Hepatocyte (in vitro differentiated cells): Measurements from ENCODE around the gene COL4A2. TPM values are rescaled to one million over a fixed set of nuclear protein-coding genes. Genes with fewer than 3 reads are reported as not detected.

Source experiments
- DNase-seq: peaks from one replicate; pipeline ENCODE4 v3.0.0-alpha.2; 2016; ENCODE audit warnings: low spot score
- H2AFZ ChIP-seq: fragments of 200-600 bp; sonication (generic); 2 replicates; pipeline ENCODE4 v1.6.0; 2016; ENCODE audit warnings: antibody characterized with exemption, mild to moderate bottlenecking
- H3K27ac ChIP-seq: fragments of 200-600 bp; sonication (generic); 2 replicates; pipeline ENCODE4 v1.5.1; 2016; ENCODE audit warnings: mild to moderate bottlenecking
- H3K27me3 ChIP-seq: fragments of 200-600 bp; sonication (generic); 2 replicates; pipeline ENCODE4 v1.6.1; 2016
- H3K36me3 ChIP-seq: fragments of 200-600 bp; sonication (generic); replicated peaks from 2 replicates; pipeline ENCODE4 v1.5.1; 2016; ENCODE audit warnings: low read depth; ENCODE audit not compliant: insufficient read depth
- H3K4me1 ChIP-seq: fragments of 200-600 bp; sonication (generic); 2 replicates; pipeline ENCODE4 v1.5.1; 2016; ENCODE audit warnings: mild to moderate bottlenecking, moderate library complexity; ENCODE audit not compliant: insufficient read depth
- H3K4me2 ChIP-seq: fragments of 200-600 bp; sonication (generic); 2 replicates; pipeline ENCODE4 v1.6.0; 2016
- H3K4me3 ChIP-seq: fragments of 200-600 bp; sonication (generic); 2 replicates; pipeline ENCODE4 v1.5.1; 2016; ENCODE audit warnings: mild to moderate bottlenecking
- H3K79me2 ChIP-seq: fragments of 200-600 bp; sonication (generic); 2 replicates; pipeline ENCODE4 v1.6.0; 2017; ENCODE audit warnings: mild to moderate bottlenecking
- H3K9me2 ChIP-seq: fragments of 200-600 bp; sonication (generic); replicated peaks from 2 replicates; pipeline ENCODE4 v1.6.0; 2017; ENCODE audit warnings: mild to moderate bottlenecking; ENCODE audit not compliant: insufficient read depth
- H3K9me3 ChIP-seq: fragments of 200-600 bp; sonication (generic); 2 replicates; pipeline ENCODE4 v1.5.1; 2016; ENCODE audit warnings: low read depth, mild to moderate bottlenecking
- H4K20me1 ChIP-seq: fragments of 200-600 bp; sonication (generic); 2 replicates; pipeline ENCODE4 v1.6.0; 2016; ENCODE audit warnings: mild to moderate bottlenecking; ENCODE audit not compliant: insufficient read depth, poor library complexity, severe bottlenecking
- EZH2 ChIP-seq: fragments of 200-600 bp; sonication (generic); IDR thresholded peaks from 2 replicates; pipeline ENCODE4 v1.6.1; 2016; ENCODE audit warnings: antibody characterized with exemption, mild to moderate bottlenecking, borderline replicate concordance
- EZH2phosphoT487 ChIP-seq: fragments of 200-600 bp; sonication (generic); IDR thresholded peaks from one replicate; pipeline ENCODE4 v1.6.1; 2018; ENCODE audit warnings: antibody characterized with exemption, mild to moderate bottlenecking, low read depth, moderate library complexity; ENCODE audit not compliant: unreplicated experiment, severe bottlenecking
- WGBS: methylation state at CpG from one replicate; pipeline ENCODE4 v1.1.6; 2016; ENCODE audit warnings: low lambda C conversion rate; ENCODE audit errors: missing lambda C conversion rate; 5-methylcytosine and 5-hydroxymethylcytosine counted together
- polyA plus RNA-seq: library from polyadenylated mRNA; unstranded; fragments of >200 nt; fragmentation: Nextera tagmentation; extraction: Ambion mirVana; gene quantifications from 2 replicates; pipeline ENCODE4 v1.2.1, GENCODE V29; 2016
- total RNA-seq: library from RNA; depleted of rRNA; stranded (reverse); fragments of >200 nt; gene quantifications from 2 replicates; pipeline ENCODE4 v1.2.3, GENCODE V29; 2014
- TF ChIP-seq, protein P1 (sequence below): fragments of 200-600 bp; sonication (generic); IDR thresholded peaks from 2 replicates; pipeline ENCODE4 v1.5.1; 2016; ENCODE audit warnings: antibody characterized with exemption, mild to moderate bottlenecking; ENCODE audit not compliant: poor library complexity

The COL4A2 gene
- total and polyA plus RNA-seq, 2 experiments from 2014 or later: 171 to 221 TPM

DNA sequence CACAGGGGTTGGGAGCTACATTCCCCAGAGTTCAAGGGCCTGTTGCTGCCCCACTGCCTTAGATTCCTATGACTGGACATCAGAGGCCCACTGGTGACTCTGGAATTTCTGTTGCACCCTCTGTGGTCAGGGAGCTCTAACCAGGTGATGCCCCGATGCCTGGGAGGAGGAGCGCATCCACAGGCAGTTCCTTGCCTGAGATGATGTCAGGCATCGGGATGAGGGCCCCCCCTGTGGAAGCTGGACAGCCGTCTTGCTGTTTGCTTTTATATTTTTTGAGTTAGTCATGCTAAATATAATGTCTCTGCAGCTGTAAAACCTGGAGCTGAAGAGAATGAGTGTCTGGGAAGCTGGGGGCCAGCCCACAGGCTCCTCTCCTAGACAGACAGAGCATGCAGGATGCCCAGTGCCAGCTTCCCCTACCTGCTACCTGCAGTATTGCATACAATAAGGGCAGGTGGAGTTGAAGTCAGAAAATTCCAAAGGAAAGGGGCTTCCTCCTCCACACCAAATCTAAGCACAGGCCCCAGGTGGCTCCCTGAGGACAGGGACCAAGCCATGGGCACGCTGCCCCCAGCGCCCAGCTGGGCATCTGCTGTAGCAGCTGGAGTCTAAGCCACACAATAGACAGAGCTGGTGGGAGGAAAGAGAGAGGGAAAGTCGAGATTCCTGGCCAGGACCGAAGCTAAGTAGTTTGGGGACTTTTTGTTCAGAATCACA, 16.2 kb downstream of the COL4A2 start:
- no peak overlapping the region for H3K27ac ChIP-seq
- no peaks in the 10 kb centered on the region for H4K20me1 ChIP-seq
- no peak overlapping the region for H3K4me3 ChIP-seq
- TF ChIP-seq, protein P1, sequence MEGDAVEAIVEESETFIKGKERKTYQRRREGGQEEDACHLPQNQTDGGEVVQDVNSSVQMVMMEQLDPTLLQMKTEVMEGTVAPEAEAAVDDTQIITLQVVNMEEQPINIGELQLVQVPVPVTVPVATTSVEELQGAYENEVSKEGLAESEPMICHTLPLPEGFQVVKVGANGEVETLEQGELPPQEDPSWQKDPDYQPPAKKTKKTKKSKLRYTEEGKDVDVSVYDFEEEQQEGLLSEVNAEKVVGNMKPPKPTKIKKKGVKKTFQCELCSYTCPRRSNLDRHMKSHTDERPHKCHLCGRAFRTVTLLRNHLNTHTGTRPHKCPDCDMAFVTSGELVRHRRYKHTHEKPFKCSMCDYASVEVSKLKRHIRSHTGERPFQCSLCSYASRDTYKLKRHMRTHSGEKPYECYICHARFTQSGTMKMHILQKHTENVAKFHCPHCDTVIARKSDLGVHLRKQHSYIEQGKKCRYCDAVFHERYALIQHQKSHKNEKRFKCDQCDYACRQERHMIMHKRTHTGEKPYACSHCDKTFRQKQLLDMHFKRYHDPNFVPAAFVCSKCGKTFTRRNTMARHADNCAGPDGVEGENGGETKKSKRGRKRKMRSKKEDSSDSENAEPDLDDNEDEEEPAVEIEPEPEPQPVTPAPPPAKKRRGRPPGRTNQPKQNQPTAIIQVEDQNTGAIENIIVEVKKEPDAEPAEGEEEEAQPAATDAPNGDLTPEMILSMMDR: no peak
- no peak for TF ChIP-seq EZH2phosphoT487
- no peak for TF ChIP-seq EZH2
- WGBS: 83% methylated on average over 8 of the region's 8 CpGs
- H2AFZ ChIP-seq: no peak overlapping the region
- no peaks in the 10 kb centered on the region for H3K27me3 ChIP-seq
- H3K9me2 ChIP-seq: no peaks in the 10 kb centered on the region
- H3K4me2 ChIP-seq: no peak overlapping the region
- no peaks in the 10 kb centered on the region for H3K36me3 ChIP-seq
- peaks cover 71% of the 10 kb centered on the region for H3K79me2 ChIP-seq
- DNase-seq: no peak
- H3K4me1 ChIP-seq: peaks cover 5% of the 10 kb centered on the region
- no peaks in the 10 kb centered on the region for H3K9me3 ChIP-seq

DNA sequence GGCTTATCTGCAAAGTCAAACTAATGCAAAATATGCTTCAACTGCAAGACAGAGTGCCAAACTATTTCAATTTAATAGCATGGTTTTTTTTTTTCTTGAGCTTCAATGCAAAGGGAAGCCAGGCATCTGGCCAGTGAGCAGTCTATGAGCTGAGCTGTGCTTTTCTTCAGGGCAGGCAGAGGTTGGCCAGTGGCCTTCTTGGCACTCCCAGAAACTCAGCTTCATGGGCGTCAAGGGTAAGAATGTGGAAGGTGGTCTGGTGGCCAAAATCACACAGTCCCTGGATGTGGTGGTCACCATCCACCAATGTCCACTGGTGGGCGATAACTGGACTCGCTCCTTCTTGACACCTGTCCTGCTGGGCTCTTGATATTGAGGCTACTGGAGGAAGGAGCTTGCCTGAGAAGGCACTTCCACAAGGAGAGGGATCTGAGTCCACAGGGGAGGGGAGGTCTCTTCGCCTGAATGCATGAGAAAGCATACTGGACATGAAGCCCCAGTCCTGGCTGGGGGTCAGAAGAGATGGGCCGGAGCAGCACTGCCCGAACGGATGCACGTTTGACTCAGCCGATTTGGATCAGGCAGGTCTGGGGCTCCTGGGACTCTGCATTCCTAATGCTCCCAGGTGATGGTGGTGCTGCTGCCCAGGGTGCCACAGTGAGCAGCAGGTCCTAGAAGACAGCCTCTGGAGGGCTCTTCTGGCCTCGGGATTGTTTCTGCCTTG, 17.1 kb downstream of the COL4A2 start:
- TF ChIP-seq EZH2 (no peak), EZH2phosphoT487 (no peak)
- TF ChIP-seq, protein P1: no peak
- Histone ChIP-seq H3K9me2 (no peaks in the 10 kb centered on the region), H3K79me2 (peaks cover 70% of the 10 kb centered on the region), H3K4me1 (peaks cover 5% of the 10 kb centered on the region), H3K4me2 (no peak overlapping the region), H4K20me1 (no peaks in the 10 kb centered on the region), H3K4me3 (no peak overlapping the region), H3K9me3 (no peaks in the 10 kb centered on the region), H3K27me3 (no peaks in the 10 kb centered on the region), H3K36me3 (no peaks in the 10 kb centered on the region), H2AFZ (no peak overlapping the region), H3K27ac (no peak overlapping the region)
- DNase-seq: no peak
- 89% methylated on average over 10 of the region's 10 CpGs for WGBS

DNA sequence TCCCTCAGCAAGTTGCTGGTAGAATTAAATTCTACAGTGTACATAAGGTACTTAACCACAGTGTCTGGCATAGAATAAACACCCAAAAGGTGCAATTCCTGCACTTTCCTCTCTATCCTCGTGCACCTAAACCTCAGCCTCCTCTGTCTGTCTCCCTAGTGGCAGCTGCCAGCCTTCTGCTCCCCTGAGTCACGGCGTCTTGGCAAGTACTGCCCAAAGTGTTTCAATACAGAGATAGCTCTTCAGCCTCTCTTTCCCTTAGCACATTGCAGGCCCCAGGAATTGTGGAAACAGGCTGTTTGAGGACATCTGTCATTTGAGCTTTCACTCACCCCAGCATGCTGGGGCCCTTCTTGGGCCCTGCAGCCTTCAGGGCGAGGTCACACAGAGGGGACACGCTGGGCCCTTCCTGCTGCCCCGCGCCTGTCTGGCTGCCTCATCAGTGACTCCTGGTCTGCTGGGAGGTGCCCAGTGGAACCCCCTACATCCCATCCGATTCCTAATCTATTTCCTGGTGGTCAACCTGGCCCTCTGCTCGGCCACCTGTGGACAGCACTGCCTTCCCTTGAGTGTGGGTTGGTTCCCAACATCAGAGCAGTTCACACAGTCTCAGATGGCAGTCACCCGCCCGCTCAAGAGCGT, 19.3 kb downstream of the COL4A2 start:
- H3K79me2 ChIP-seq: peaks cover 63% of the 10 kb centered on the region

More for the DNA sequence above, 19.3 kb downstream of the COL4A2 start:
- DNase-seq: no peak
- Histone ChIP-seq H2AFZ (no peak overlapping the region), H3K4me3 (no peak overlapping the region), H3K4me1 (peaks cover 5% of the 10 kb centered on the region), H3K27ac (peak overlapping the region; percentile 27), H4K20me1 (no peaks in the 10 kb centered on the region), H3K9me3 (no peaks in the 10 kb centered on the region), H3K36me3 (no peaks in the 10 kb centered on the region), H3K9me2 (no peaks in the 10 kb centered on the region), H3K4me2 (no peak overlapping the region), H3K27me3 (no peaks in the 10 kb centered on the region)
- WGBS: 64% methylated on average over 12 of the region's 12 CpGs
- TF ChIP-seq EZH2 (no peak), EZH2phosphoT487 (no peak)
